CD14-positive monocyte (primary cell): ENCODE measurements around the gene ZBTB47. TPM values are rescaled to one million over a fixed set of nuclear protein-coding genes. Genes with fewer than 3 reads are reported as not detected.

Source experiments
- DNase-seq, 3 donors: peaks; one replicate each; pipeline ENCODE4 v3.0.0-alpha.2; 2011 to 2022
- H2AFZ ChIP-seq: 2 replicates; pipeline ENCODE4 v1.6.0; 2012; ENCODE audit warnings: mild to moderate bottlenecking, low read depth, low read length, inconsistent platforms; ENCODE audit not compliant: insufficient read depth, poor library complexity, severe bottlenecking
- H3K27ac ChIP-seq, 2 donors: 1 replicate in 1 of 2; 2 replicates in 1 of 2; pipeline ENCODE4 v1.5.1; 2012 to 2013; ENCODE audit warnings: low read length in 2 of 2, control low read depth in 1 of 2, inconsistent platforms in 1 of 2, low read depth in 1 of 2, mild to moderate bottlenecking in 1 of 2
- H3K27me3 ChIP-seq, 2 donors: one replicate each; pipeline versions ENCODE4 v1.6.0 to v1.6.1; 2011 to 2013; ENCODE audit warnings: low read length in 2 of 2; ENCODE audit not compliant: control insufficient read depth in 2 of 2, insufficient read depth in 2 of 2
- H3K36me3 ChIP-seq, 2 donors: replicated peaks in 1 of 2; 1 replicate in 1 of 2; 2 replicates in 1 of 2; pipeline versions ENCODE4 v1.5.1 to v1.6.1; 2012 to 2013; ENCODE audit warnings: low read length in 2 of 2, control low read depth in 1 of 2, inconsistent platforms in 1 of 2, mild to moderate bottlenecking in 1 of 2; ENCODE audit not compliant: insufficient read depth in 2 of 2, control insufficient read depth in 1 of 2
- H3K4me1 ChIP-seq, 2 donors: 1 replicate in 1 of 2; 2 replicates in 1 of 2; pipeline versions ENCODE4 v1.5.1 to v1.6.1; 2012 to 2013; ENCODE audit warnings: low read length in 2 of 2, control low read depth in 1 of 2, inconsistent platforms in 1 of 2, mild to moderate bottlenecking in 1 of 2, moderate library complexity in 1 of 2; ENCODE audit not compliant: insufficient read depth in 2 of 2, control insufficient read depth in 1 of 2
- H3K4me2 ChIP-seq: replicated peaks from 2 replicates; pipeline ENCODE3; 2012; ENCODE audit warnings: low read length, moderate library complexity, mild to moderate bottlenecking; ENCODE audit not compliant: poor library complexity, severe bottlenecking; ENCODE audit errors: extremely low read depth
- H3K4me3 ChIP-seq, 3 experiments: fragments of 200-600 bp in 1 of 3; sonication (generic) in 1 of 3; replicated peaks in 1 of 3; 1 replicate in 2 of 3; 2 replicates in 1 of 3; pipeline ENCODE4 v1.5.1; 2011 to 2013; ENCODE audit warnings: low read length in 3 of 3, mild to moderate bottlenecking in 3 of 3, control low read depth in 2 of 3, low read depth in 2 of 3, inconsistent platforms in 1 of 3, moderate library complexity in 1 of 3
- H3K79me2 ChIP-seq: 2 replicates; pipeline ENCODE4 v1.6.0; 2012; ENCODE audit warnings: mild to moderate bottlenecking, control low read depth, inconsistent platforms, low read length, moderate library complexity; ENCODE audit not compliant: insufficient read depth
- H3K9ac ChIP-seq: 2 replicates; pipeline ENCODE4 v1.6.0; 2017; ENCODE audit warnings: low read length, mild to moderate bottlenecking; ENCODE audit not compliant: insufficient read depth, poor library complexity, severe bottlenecking
- H3K9me3 ChIP-seq, 2 donors: replicated peaks in 1 of 2; 1 replicate in 1 of 2; 2 replicates in 1 of 2; pipeline versions ENCODE4 v1.5.1 to v1.6.1; 2012 to 2013; ENCODE audit warnings: low read length in 2 of 2, control low read depth in 1 of 2; ENCODE audit not compliant: control insufficient read depth in 1 of 2, insufficient read depth in 1 of 2
- H4K20me1 ChIP-seq: 2 replicates; pipeline ENCODE4 v1.6.0; 2012; ENCODE audit warnings: mild to moderate bottlenecking, low read length, control low read depth, moderate library complexity; ENCODE audit not compliant: insufficient read depth
- H3K27ac Mint-ChIP-seq, 7 donors: one replicate each; pipeline ENCODE4 v1.8.0; 2020; ENCODE audit warnings: mild to moderate bottlenecking in 7 of 7, mixed read lengths in 7 of 7, moderate library complexity in 6 of 7, inconsistent platforms in 2 of 7
- H3K27me3 Mint-ChIP-seq, 3 donors: one replicate each; pipeline ENCODE4 v1.8.0; 2021 to 2022; ENCODE audit warnings: low read depth in 3 of 3, mild to moderate bottlenecking in 3 of 3, mixed read lengths in 3 of 3, moderate library complexity in 3 of 3, inconsistent platforms in 1 of 3
- H3K36me3 Mint-ChIP-seq, 2 donors: one replicate each; pipeline ENCODE4 v1.8.0; 2020; ENCODE audit warnings: mixed read lengths in 2 of 2, inconsistent platforms in 1 of 2, mild to moderate bottlenecking in 1 of 2
- H3K4me1 Mint-ChIP-seq: one replicate; pipeline ENCODE4 v1.8.0; 2020; ENCODE audit warnings: mild to moderate bottlenecking, mixed read lengths
- H3K4me3 Mint-ChIP-seq, 2 donors: one replicate each; pipeline ENCODE4 v1.8.0; 2020; ENCODE audit warnings: mild to moderate bottlenecking in 2 of 2, mixed read lengths in 2 of 2, moderate library complexity in 1 of 2
- H3K9me3 Mint-ChIP-seq, 7 donors: one replicate each; pipeline ENCODE4 v1.8.0; 2020 to 2022; ENCODE audit warnings: mixed read lengths in 7 of 7, mild to moderate bottlenecking in 6 of 7, moderate library complexity in 6 of 7, inconsistent platforms in 2 of 7
- CTCF ChIP-seq: fragments of 200-600 bp; IDR thresholded peaks from one replicate; pipeline ENCODE4 v1.8.0; 2022; ENCODE audit warnings: antibody characterized with exemption, mild to moderate bottlenecking
- WGBS: methylation state at CpG from one replicate; pipeline ENCODE4 v1.1.5; 2013; ENCODE audit warnings: missing lambda C conversion rate; ENCODE audit not compliant: insufficient coverage; 5-methylcytosine and 5-hydroxymethylcytosine counted together
- intact Hi-C, 2 donors: fragments of 100-400 bp; cut with micrococcal nuclease; formaldehyde crosslinking; loops; one replicate each; pipeline versions ENCODE4 v1.15.0 to v1.15.1; 2023
- polyA plus RNA-seq, 3 donors: library from polyadenylated mRNA; depleted of rRNA in 1 of 3; unstranded in 2 of 3; stranded (reverse) in 1 of 3; fragments of 300-500 nt in 2 of 3; fragments of >200 nt in 1 of 3; fragmentation: Illumina TruSeq in 2 of 3; gene quantifications; 1 replicate in 2 of 3; 2 replicates in 1 of 3; pipeline ENCODE4 v1.2.3, GENCODE V29; 2012 to 2021

Gene ZBTB47
- polyA plus RNA-seq, 3 donors = 0.35 to 9.8 (median 0.41) TPM

GRCh38 chr3:42685891-42686820, 32.7 kb downstream of the ZBTB47 start:
- Mint-ChIP-seq H3K9me3 (peaks cover 0 to 10% (median 0%) of the 10 kb centered on the region in 7 donors), H3K27ac (peak overlapping the region in 1 of 7 donors; percentile 12), H3K36me3 (no peaks in the 10 kb centered on the region), H3K4me1 (peaks cover 11% of the 10 kb centered on the region), H3K4me3 (peak overlapping the region; percentile 53 to 87), H3K27me3 (peaks cover 35 to 49% (median 45%) of the 10 kb centered on the region in 3 donors)
- peaks cover 0 to 4% of the 10 kb centered on the region in 2 donors for H3K4me1 ChIP-seq
- DNase-seq = no peak
- no peaks in the 10 kb centered on the region for H3K79me2 ChIP-seq
- H3K9me3 ChIP-seq = peaks cover 0 to 5% of the 10 kb centered on the region in 2 donors
- no peak overlapping the region for H2AFZ ChIP-seq
- H3K4me2 ChIP-seq = no peak overlapping the region
- no peaks in the 10 kb centered on the region for H3K36me3 ChIP-seq
- no peak overlapping the region for H3K9ac ChIP-seq
- H3K27me3 ChIP-seq = peaks cover 0 to 29% of the 10 kb centered on the region in 2 donors
- no peak overlapping the region for H3K4me3 ChIP-seq
- no peak overlapping the region for H3K27ac ChIP-seq
- TF ChIP-seq CTCF = no peak
- intact Hi-C loops = no loop called here
- H4K20me1 ChIP-seq = no peaks in the 10 kb centered on the region
- 28% methylated on average over 76 of the region's 80 CpGs for whole genome bisulfite sequencing

- peak overlapping the region in 1 of 2 donors; percentile 58 for H3K4me3 Mint-ChIP-seq
Observed at GRCh38 chr3:42686832-42687650, 33.5 kb downstream of the ZBTB47 start.

More at GRCh38 chr3:42686832-42687650, 33.5 kb downstream of the ZBTB47 start:
- H3K36me3 Mint-ChIP-seq = no peaks in the 10 kb centered on the region
- peaks cover 0 to 10% (median 0%) of the 10 kb centered on the region in 7 donors for H3K9me3 Mint-ChIP-seq
- H3K27ac Mint-ChIP-seq = no peak overlapping the region
- peaks cover 0 to 5% of the 10 kb centered on the region in 2 donors for H3K9me3 ChIP-seq
- no peak for TF ChIP-seq CTCF
- intact Hi-C loops = no loop called here
- no peak for DNase-seq
- no peaks in the 10 kb centered on the region for H3K79me2 ChIP-seq
- no peak overlapping the region for H3K4me2 ChIP-seq
- H3K27ac ChIP-seq = no peak overlapping the region
- peaks cover 11% of the 10 kb centered on the region for H3K4me1 Mint-ChIP-seq
- H3K36me3 ChIP-seq = no peaks in the 10 kb centered on the region
- no peaks in the 10 kb centered on the region for H4K20me1 ChIP-seq
- no peak overlapping the region for H3K9ac ChIP-seq
- H3K27me3 ChIP-seq = peaks cover 0 to 29% of the 10 kb centered on the region in 2 donors
- H3K4me1 ChIP-seq = peaks cover 0 to 4% of the 10 kb centered on the region in 2 donors
- H3K4me3 ChIP-seq = no peak overlapping the region
- peaks cover 36 to 49% (median 47%) of the 10 kb centered on the region in 3 donors for H3K27me3 Mint-ChIP-seq
- 97% methylated on average over 7 of the region's 7 CpGs for WGBS
- H2AFZ ChIP-seq = no peak overlapping the region
